ENCODE results near the gene RARRES2. TPM values are rescaled to one million over a fixed set of nuclear protein-coding genes. Genes with fewer than 3 reads are reported as not detected.

Gene RARRES2
- total and polyA plus RNA-seq, 2 of the 13 experiments (the other 11 are each of a cell fraction or from before 2014, with no cell fraction given): 134 to 172 TPM

- no peak for TF ChIP-seq PCBP1 (IDR thresholded peaks at IDR 0.05; ENCODE audit: borderline replicate concordance, low read depth, low read length)
- peak; percentile 16 for TF ChIP-seq ZNF530 (CRISPR knock-in tag; IDR thresholded peaks at IDR 0.05; ENCODE audit: low read depth)
- TF ChIP-seq ARNTL (CRISPR knock-in tag; IDR thresholded peaks at IDR 0.05): peak; percentile 81
- peak; percentile 69 for TF ChIP-seq ZNF142 (CRISPR knock-in tag; IDR thresholded peaks at IDR 0.05)
- peak; percentile 15; the same call in 1 of the 2 replicates for TF ChIP-seq ZZZ3 (CRISPR knock-in tag; IDR thresholded peaks at IDR 0.05; ENCODE audit: borderline replicate concordance)
- TF ChIP-seq ZSCAN25 (CRISPR knock-in tag; IDR thresholded peaks at IDR 0.05): peak; percentile 44; the same call in 1 of the 2 replicates
- TF ChIP-seq ATF7-NPFF (CRISPR knock-in tag; IDR thresholded peaks at IDR 0.05; ENCODE audit: low read depth): peak; percentile 87
- peak; percentile 58 for TF ChIP-seq THRA (CRISPR knock-in tag; IDR thresholded peaks at IDR 0.05; ENCODE audit: borderline replicate concordance)
- TF ChIP-seq ZNF383 (CRISPR knock-in tag; IDR thresholded peaks at IDR 0.05; ENCODE audit: borderline replicate concordance): no peak
- TF ChIP-seq CAMTA2 (CRISPR knock-in tag; IDR thresholded peaks at IDR 0.05; ENCODE audit: borderline replicate concordance): no peak
- peak; percentile 51; the same call in 1 of the 2 replicates for TF ChIP-seq PAXIP1 (CRISPR knock-in tag; conservative IDR thresholded peaks at IDR 0.05)
- TF ChIP-seq NFKBIZ (CRISPR knock-in tag; IDR thresholded peaks at IDR 0.05): no peak
- no peak for TF ChIP-seq SIX1 (CRISPR knock-in tag; IDR thresholded peaks at IDR 0.05; ENCODE audit: borderline replicate concordance)
- TF ChIP-seq HOXD1 (CRISPR knock-in tag; IDR thresholded peaks at IDR 0.05): no peak
- peak; percentile 78 for TF ChIP-seq KDM2A (CRISPR knock-in tag; IDR thresholded peaks at IDR 0.05; ENCODE audit: borderline replicate concordance, low read depth)
- TF ChIP-seq CCDC6 (CRISPR knock-in tag; IDR thresholded peaks at IDR 0.05): no peak
Observed at GRCh38 chr7:150368096-150368883, 26.9 kb upstream of the RARRES2 start, which contains the start of gene REPIN1 (continued).

Data from HepG2 (cell line).